GM10266 (cell line): ENCODE measurements around the gene LIME1.
A peak's percentile ranks its signal among the peaks of the same experiment; 100 is the strongest.

Source experiments
- DNase-seq: peaks from one replicate; pipeline ENCODE4 v3.0.0; 2012; ENCODE audit errors: extremely low spot score
- CTCF ChIP-seq: IDR thresholded peaks from 2 replicates; pipeline ENCODE4 v1.5.1; 2012; ENCODE audit warnings: mild to moderate bottlenecking, low read depth; ENCODE audit not compliant: control insufficient read depth, insufficient read depth; ENCODE audit errors: missing control alignments

LIME1 gene

GRCh38 chr20:63690898-63691710, 45.4 kb upstream of the LIME1 start:
- peak; percentile 54 for DNase-seq
- TF ChIP-seq CTCF: no peak

- no peak for TF ChIP-seq CTCF
Observed at GRCh38 chr20:63691711-63692435, 44.6 kb upstream of the LIME1 start.

GRCh38 chr20:63692436-63693082, 43.9 kb upstream of the LIME1 start:
- no peak for DNase-seq
- TF ChIP-seq CTCF: no peak

More at GRCh38 chr20:63691711-63692435, 44.6 kb upstream of the LIME1 start:
- no peak for DNase-seq

- DNase-seq: no peak
- TF ChIP-seq CTCF: no peak
Observed at GRCh38 chr20:63693083-63693732, 43.3 kb upstream of the LIME1 start.

GRCh38 chr20:63693733-63694583, 42.5 kb upstream of the LIME1 start:
- no peak for DNase-seq
- TF ChIP-seq CTCF: no peak
